A673 (cell line): ENCODE results near the gene IWS1. TPM values are rescaled to one million over a fixed set of nuclear protein-coding genes. Genes with fewer than 3 reads are reported as not detected.

Source experiments
- BruUV-seq: library from RNA; stranded (reverse); fragments of 400-500 nt; replicated peaks from 2 replicates; lab custom pipeline; 2021; lab: Mats Ljungman, UMichigan
- CTCF ChIA-PET: fragments of 300-600 bp; sonication (Branson Sonifier 250); formaldehyde crosslinking; loops from one replicate; lab custom pipeline; 2022; ENCODE audit warnings: antibody characterized with exemption; lab: Charles Lee
- POLR2A ChIA-PET: fragments of 300-600 bp; sonication (Branson Sonifier 250); formaldehyde crosslinking; loops from one replicate; lab custom pipeline; 2022; ENCODE audit warnings: antibody characterized with exemption; ENCODE audit not compliant: low non-redundant PET; lab: Charles Lee
- DNase-seq: peaks from one replicate; pipeline ENCODE4 v3.0.0-alpha.2; 2015; ENCODE audit warnings: low spot score
- H3K27ac ChIP-seq: fragments of 200-600 bp; sonication (generic); 2 replicates; pipeline ENCODE4 v1.5.1; 2016; ENCODE audit warnings: mixed run types, low read depth, mild to moderate bottlenecking, mixed read lengths, antibody characterized with exemption, low read length; ENCODE audit not compliant: poor library complexity, severe bottlenecking
- H3K27me3 ChIP-seq: fragments of 200-600 bp; sonication (generic); replicated peaks from 2 replicates; pipeline ENCODE4 v1.6.1; 2017; ENCODE audit warnings: mixed run types, low read depth, mild to moderate bottlenecking, mixed read lengths, antibody characterized with exemption, low read length; ENCODE audit not compliant: insufficient read depth, poor library complexity
- H3K36me3 ChIP-seq: fragments of 200-600 bp; sonication (generic); 2 replicates; pipeline ENCODE4 v1.6.1; 2016; ENCODE audit warnings: mixed run types, mild to moderate bottlenecking, mixed read lengths, antibody characterized with exemption, low read length; ENCODE audit not compliant: insufficient read depth, poor library complexity, severe bottlenecking
- H3K4me1 ChIP-seq: fragments of 200-600 bp; sonication (generic); 2 replicates; pipeline ENCODE4 v1.6.1; 2017; ENCODE audit warnings: mixed run types, mild to moderate bottlenecking, mixed read lengths, antibody characterized with exemption, low read length; ENCODE audit not compliant: insufficient read depth, poor library complexity, severe bottlenecking
- H3K4me3 ChIP-seq: fragments of 200-600 bp; sonication (generic); 2 replicates; pipeline ENCODE4 v1.5.1; 2016; ENCODE audit warnings: low read depth, mixed run types, mild to moderate bottlenecking, mixed read lengths, low read length; ENCODE audit not compliant: poor library complexity, severe bottlenecking
- H3K9me3 ChIP-seq: fragments of 200-600 bp; sonication (generic); 2 replicates; pipeline ENCODE4 v1.6.1; 2016; ENCODE audit warnings: mixed run types, low read depth, mild to moderate bottlenecking, mixed read lengths, antibody characterized with exemption, low read length; ENCODE audit not compliant: poor library complexity, severe bottlenecking
- CTCF ChIP-seq: fragments of 300-800, 200-600 bp; sonication (generic); conservative IDR thresholded peaks from 2 replicates; pipeline ENCODE4 v1.5.1; 2017; ENCODE audit warnings: low read depth, mild to moderate bottlenecking, antibody characterized with exemption, low read length, moderate library complexity, mixed read lengths
- EZH2 ChIP-seq: fragments of 200-600 bp; sonication (generic); IDR thresholded peaks from 2 replicates; pipeline ENCODE4 v1.6.1; 2017; ENCODE audit warnings: borderline replicate concordance, low read depth, mild to moderate bottlenecking, mixed read lengths, antibody characterized with exemption, low read length; ENCODE audit not compliant: poor library complexity, severe bottlenecking
- intact Hi-C: fragments of 100-400 bp; cut with micrococcal nuclease; formaldehyde crosslinking; loops from one replicate; pipeline ENCODE4 v1.10.0; 2022; ENCODE audit not compliant: unreplicated experiment
- total RNA-seq: library from RNA; stranded (reverse); gene quantifications from 2 replicates; pipeline ENCODE4 v1.2.3, GENCODE V29; 2021

The IWS1 gene
- total RNA-seq, 1 experiment from 2014 or later, result 67.2 TPM

DNA sequence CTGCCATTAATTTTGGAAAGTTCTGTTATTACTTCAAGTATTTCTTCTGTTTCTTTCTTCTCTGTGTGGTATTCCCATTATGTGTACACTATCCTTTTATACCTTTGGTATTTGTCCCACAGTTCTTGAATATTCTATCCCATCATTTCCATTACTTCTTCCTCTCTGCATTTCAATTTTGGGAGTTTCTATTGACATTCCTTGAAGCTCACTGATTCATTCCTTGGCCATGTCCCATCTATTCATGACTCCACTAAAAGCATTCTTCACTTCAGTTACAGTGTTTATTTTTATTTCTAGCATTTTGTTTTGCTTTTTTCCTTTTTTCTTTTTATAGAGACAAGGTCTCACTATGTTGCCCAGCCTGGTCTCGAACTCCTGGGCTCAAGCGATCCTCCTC is 77.8 kb downstream of the IWS1 start:
- BruUV-seq, result no TSS peak
- Histone ChIP-seq H3K9me3 (no peaks in the 10 kb centered on the region), H3K27ac (no peak overlapping the region), H3K27me3 (no peaks in the 10 kb centered on the region), H3K4me3 (no peak overlapping the region), H3K4me1 (no peaks in the 10 kb centered on the region), H3K36me3 (no peaks in the 10 kb centered on the region)
- no peak for DNase-seq
- TF ChIP-seq CTCF (no peak), EZH2 (no peak)
- CTCF ChIA-PET, result no interaction called here
- intact Hi-C loops, result no loop called here
- POLR2A ChIA-PET, result interaction anchor here (0.5 kb wide), 1 partner anchor 364 kb away, joined by 3 read pairs; no protein-coding TSS in a partner anchor

- CTCF ChIA-PET, result no interaction called here
- DNase-seq, result no peak
Measured at GRCh38 chr2:127439343-127439742, 86.9 kb downstream of the IWS1 start.

GRCh38 chr2:127437781-127438726 is 88.2 kb downstream of the IWS1 start:
- TF ChIP-seq CTCF (no peak), EZH2 (no peak)
- Histone ChIP-seq H3K4me1 (no peaks in the 10 kb centered on the region), H3K27me3 (no peaks in the 10 kb centered on the region), H3K27ac (no peak overlapping the region), H3K4me3 (no peak overlapping the region), H3K36me3 (no peaks in the 10 kb centered on the region), H3K9me3 (no peaks in the 10 kb centered on the region)
- intact Hi-C loops, result no loop called here
- DNase-seq, result no peak
- POLR2A ChIA-PET, result no interaction called here
- BruUV-seq, result no TSS peak
- CTCF ChIA-PET, result no interaction called here

More at GRCh38 chr2:127439343-127439742, 86.9 kb downstream of the IWS1 start:
- TF ChIP-seq CTCF (no peak), EZH2 (no peak)
- H3K4me3 ChIP-seq, result no peak overlapping the region
- POLR2A ChIA-PET, result no interaction called here
- H3K9me3 ChIP-seq, result no peaks in the 10 kb centered on the region
- intact Hi-C loops, result no loop called here
- no peaks in the 10 kb centered on the region for H3K4me1 ChIP-seq
- no peaks in the 10 kb centered on the region for H3K36me3 ChIP-seq
- no TSS peak for BruUV-seq
- no peaks in the 10 kb centered on the region for H3K27me3 ChIP-seq
- no peak overlapping the region for H3K27ac ChIP-seq
